ENCODE measurements around the gene DMAP1.

Gene DMAP1

DNA sequence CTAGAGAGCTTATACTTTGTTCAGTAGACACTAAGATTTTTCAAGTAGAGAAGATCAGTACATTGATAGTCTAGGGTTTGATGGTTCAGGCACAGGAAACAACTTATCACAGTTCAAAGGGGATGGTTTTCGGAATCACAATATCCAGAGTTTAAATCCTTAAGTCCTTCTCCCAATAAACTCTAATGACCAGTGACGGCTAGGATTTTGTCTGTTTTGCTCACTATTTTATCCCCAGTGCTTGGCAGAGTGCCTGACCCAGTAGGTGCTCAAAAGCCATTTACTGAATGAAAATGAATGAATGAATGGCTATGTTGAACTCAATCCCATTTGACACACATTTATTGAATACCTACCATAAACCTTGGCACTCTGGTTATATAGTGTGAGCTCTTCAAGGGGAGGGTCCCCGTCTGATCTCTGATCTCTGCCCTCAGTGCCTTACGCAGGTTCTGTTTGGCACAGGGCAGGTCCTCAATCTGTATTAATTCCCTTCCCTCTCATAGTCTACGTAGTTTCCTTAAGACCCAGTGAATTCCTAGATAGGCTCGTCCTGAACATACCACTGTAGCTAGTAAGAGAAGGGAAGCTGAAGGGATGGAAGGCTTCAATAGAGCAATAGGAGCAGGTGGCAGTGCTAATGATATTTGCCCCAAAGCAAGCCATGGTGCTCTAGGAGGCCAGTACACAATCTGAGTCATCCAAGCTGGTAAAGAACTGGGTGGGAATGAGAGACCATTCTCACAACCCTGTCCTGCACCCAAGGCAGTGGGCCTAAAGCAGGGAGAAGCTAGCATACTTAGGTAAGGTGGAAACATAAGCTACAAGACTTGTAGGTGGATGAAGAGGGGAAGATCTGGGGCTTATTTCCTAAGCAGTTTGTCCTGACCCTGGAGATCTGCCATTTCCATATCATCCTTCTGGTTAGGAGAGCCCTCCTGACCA, 53.4 kb downstream of the DMAP1 start:
- Histone ChIP-seq H2AFZ (ENCODE audit: low read depth) (no peak overlapping the region), H3K27ac (no peak overlapping the region), H3K36me3 (ENCODE audit: insufficient read depth) (no peaks in the 10 kb centered on the region), H3K9ac (no peak overlapping the region), H3K4me2 (no peak overlapping the region), H4K20me1 (ENCODE audit: insufficient read depth) (no peaks in the 10 kb centered on the region), H3K79me2 (ENCODE audit: insufficient read depth, low read depth) (no peaks in the 10 kb centered on the region), H3K4me3 (IDR thresholded peaks at IDR 0.05; ENCODE audit: insufficient read depth, low read depth, low read length) (no peak overlapping the region), H3K4me1 (ENCODE audit: low read depth, poor library complexity, severe bottlenecking) (peaks cover 4% of the 10 kb centered on the region), H3K27me3 (ENCODE audit: insufficient read depth, low read depth) (no peaks in the 10 kb centered on the region)
- no peak for TF ChIP-seq CTCF (conservative IDR thresholded peaks at IDR 0.05; ENCODE audit: low read depth, low read length)

DNA sequence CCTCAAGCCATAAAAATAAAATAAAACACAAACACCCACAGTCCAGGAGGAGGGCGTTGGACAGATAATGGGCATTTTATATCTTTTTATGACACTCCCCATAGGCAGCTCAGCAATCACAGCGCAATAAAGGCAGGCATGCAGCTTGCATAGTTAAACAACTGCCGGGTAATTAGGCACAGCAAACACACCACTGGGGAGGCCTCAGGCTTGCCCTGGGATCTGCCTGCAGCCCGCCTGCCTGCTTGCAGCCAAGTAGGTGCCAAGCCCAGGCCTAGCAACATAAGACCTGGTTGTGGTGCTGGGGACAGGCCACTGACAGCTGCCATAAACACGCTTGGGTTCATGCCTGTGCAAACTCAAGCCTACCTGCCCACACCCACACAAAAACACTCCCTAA, 54.2 kb downstream of the DMAP1 start:
- Histone ChIP-seq H2AFZ (ENCODE audit: low read depth) (no peak overlapping the region), H4K20me1 (ENCODE audit: insufficient read depth) (no peaks in the 10 kb centered on the region), H3K9ac (no peak overlapping the region), H3K4me1 (ENCODE audit: low read depth, poor library complexity, severe bottlenecking) (peaks cover 4% of the 10 kb centered on the region), H3K27me3 (ENCODE audit: insufficient read depth, low read depth) (no peaks in the 10 kb centered on the region), H3K4me2 (no peak overlapping the region), H3K36me3 (ENCODE audit: insufficient read depth) (no peaks in the 10 kb centered on the region), H3K79me2 (ENCODE audit: insufficient read depth, low read depth) (no peaks in the 10 kb centered on the region), H3K4me3 (IDR thresholded peaks at IDR 0.05; ENCODE audit: insufficient read depth, low read depth, low read length) (no peak overlapping the region), H3K27ac (no peak overlapping the region)
- no peak for TF ChIP-seq CTCF (conservative IDR thresholded peaks at IDR 0.05; ENCODE audit: low read depth, low read length)

DNA sequence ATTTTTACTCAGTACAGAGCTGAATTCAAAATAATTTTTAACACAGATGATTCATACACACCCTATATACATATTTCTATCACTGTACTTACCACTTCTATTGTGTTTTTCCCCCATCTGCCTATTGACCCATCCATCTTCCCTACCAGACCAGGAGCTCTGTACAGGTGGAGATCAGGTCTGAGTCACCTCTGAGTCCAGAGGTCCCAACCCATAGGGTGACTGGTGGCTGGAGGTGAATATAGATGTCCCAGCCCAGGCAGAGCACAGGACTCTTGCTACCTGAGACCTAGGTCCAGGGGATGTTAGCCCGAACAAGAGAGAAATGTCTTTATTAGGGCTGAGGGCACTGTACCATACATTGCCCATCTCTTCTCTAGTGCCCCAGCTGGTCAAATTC, 54.8 kb downstream of the DMAP1 start:
- Histone ChIP-seq H3K79me2 (ENCODE audit: insufficient read depth, low read depth) (no peaks in the 10 kb centered on the region), H2AFZ (ENCODE audit: low read depth) (no peak overlapping the region), H3K4me3 (IDR thresholded peaks at IDR 0.05; ENCODE audit: insufficient read depth, low read depth, low read length) (no peak overlapping the region), H3K27me3 (ENCODE audit: insufficient read depth, low read depth) (no peaks in the 10 kb centered on the region), H3K36me3 (ENCODE audit: insufficient read depth) (no peaks in the 10 kb centered on the region), H3K27ac (no peak overlapping the region), H3K4me2 (no peak overlapping the region), H3K4me1 (ENCODE audit: low read depth, poor library complexity, severe bottlenecking) (peaks cover 4% of the 10 kb centered on the region), H3K9ac (no peak overlapping the region), H4K20me1 (ENCODE audit: insufficient read depth) (no peaks in the 10 kb centered on the region)
- TF ChIP-seq CTCF (conservative IDR thresholded peaks at IDR 0.05; ENCODE audit: low read depth, low read length), result no peak

Data from KMS-11 (cell line).